GM18526 (cell line): ENCODE data around the gene SSX3.
"Not testable (repeated sequence)": the region's sequence is repeated elsewhere in the genome, so short reads cannot be mapped to it uniquely, and the experiment has no call there.

ENCODE experiments used
- POLR2A ChIP-seq: IDR thresholded peaks from 3 replicates; pipeline ENCODE4 v1.6.1; 2011; ENCODE audit not compliant: insufficient read length; ENCODE audit errors: extremely low read depth

Gene SSX3, protein sequence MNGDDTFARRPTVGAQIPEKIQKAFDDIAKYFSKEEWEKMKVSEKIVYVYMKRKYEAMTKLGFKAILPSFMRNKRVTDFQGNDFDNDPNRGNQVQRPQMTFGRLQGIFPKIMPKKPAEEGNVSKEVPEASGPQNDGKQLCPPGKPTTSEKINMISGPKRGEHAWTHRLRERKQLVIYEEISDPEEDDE

GRCh38 chrX:48356315-48357094, at the start of gene SSX3:
SSX3 (minus strand) TSS chrX:48356703; CDS start chrX:48355249, 1,454 bp downstream.
- not testable (repeated sequence) for TF ChIP-seq POLR2A

- TF ChIP-seq POLR2A = not testable (repeated sequence)
These were observed 26.7 kb upstream of the SSX3 start, which contains the start of gene SSX4 for GRCh38 chrX:48383239-48383638. SSX4 (plus strand) TSS chrX:48383539; CDS start chrX:48384054, 515 bp downstream.

DNA sequence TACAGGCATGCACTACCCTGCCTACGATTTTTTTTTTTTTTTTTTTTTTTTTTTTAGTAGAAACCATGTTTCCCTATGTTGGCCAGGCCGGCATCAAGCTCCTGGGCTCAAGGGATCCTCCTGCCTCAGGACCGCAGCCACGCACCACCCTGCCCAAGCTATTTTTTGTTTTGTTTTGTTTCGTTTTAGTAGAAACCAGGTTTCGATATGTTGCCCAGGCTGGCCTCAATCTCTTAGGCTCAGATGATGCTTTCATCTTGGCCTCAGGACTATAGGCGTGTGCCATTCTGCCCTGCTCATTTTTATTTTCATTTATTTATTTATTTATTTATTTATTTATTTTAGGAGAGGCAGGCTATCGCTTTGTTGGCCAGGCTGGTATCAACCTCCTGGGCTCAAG, 1.2 kb upstream of the SSX3 start:
- TF ChIP-seq POLR2A = no peak

- no peak for TF ChIP-seq POLR2A
These were observed 50.3 kb downstream of the SSX3 start for GRCh38 chrX:48306175-48306574.
